HG02852 (cell line): Measurements from ENCODE around the gene SREBF1.

ENCODE experiments used
- ATAC-seq: cut with Tn5 transposase; IDR thresholded peaks from one replicate; pipeline ENCODE4 v1.9.1; 2021; ENCODE audit warnings: mild to moderate bottlenecking, moderate library complexity; ENCODE audit not compliant: unreplicated experiment

SREBF1 gene

GRCh38 chr17:17836818-17837379 is at the start of gene SREBF1:
SREBF1 (minus strand) TSS chr17:17836986; CDS start chr17:17836817, 169 bp downstream.
- ATAC-seq = peak; percentile 23

- ATAC-seq = no peak
Measured at GRCh38 chr17:17886226-17886625, 49.4 kb upstream of the SREBF1 start.

GRCh38 chr17:17884391-17885357 is 47.9 kb upstream of the SREBF1 start:
- no peak for ATAC-seq

DNA sequence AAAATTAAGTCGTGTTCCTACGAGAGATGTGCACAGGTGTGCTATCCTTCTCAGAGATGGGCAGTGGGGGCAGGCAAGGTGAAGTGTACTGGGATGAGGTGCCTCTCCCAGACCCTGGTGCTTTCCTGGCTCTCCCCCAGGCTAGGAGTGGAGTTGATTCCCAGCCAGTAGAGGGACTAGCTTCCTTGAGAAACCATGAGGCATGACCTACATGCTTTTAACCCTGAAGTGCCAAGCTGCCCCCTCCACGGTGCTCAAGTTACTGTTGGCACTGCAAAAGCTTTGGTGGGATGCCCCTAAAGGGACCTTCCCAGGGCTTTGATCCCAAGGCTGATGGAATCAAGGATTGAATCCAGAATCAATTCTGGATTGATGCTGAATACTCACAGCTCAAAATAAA is 47.0 kb upstream of the SREBF1 start:
- ATAC-seq = no peak

- no peak for ATAC-seq
Measured at GRCh38 chr17:17882082-17882581, 45.3 kb upstream of the SREBF1 start.

- no peak for ATAC-seq
Measured at GRCh38 chr17:17880577-17881196, 43.9 kb upstream of the SREBF1 start.

DNA sequence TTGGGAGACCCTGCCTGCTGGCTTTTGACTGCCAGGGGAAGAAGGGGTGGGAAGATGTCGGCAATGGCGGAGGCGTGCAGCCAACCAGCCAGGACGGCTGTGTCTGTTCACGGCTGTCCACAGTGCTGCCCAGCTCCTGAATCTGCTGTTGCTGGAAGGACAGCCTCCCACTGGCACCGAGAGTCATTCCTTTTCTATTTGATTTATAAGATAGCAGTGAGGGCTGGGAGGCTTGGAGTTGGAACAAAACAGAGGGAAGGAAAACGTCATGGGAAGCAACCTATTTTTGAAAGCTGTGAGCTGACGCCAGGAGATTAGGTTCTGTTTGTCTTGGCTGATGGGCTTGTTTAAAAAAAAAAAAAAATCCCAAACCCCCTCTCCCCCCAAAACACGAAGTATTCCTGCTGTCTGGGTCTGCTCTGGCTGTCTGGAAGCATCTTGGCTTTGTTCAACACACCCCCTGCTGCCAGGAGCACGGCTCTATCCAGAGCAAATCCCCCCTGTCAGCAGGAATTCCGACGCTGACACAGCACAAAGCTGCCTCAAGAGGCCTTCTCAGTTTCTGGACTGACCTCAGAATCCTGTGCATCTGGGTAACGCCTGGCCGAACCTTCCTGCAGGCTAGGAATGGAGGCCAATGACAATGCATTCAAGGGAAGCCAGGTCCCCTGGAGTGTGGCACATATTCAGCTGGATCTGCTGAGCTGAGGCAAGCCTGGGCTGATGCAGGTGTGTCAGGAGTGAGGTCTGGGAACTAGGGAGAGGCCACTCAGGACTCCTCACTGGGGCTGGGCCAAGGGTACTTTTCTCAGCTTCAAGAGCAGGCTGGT is 41.0 kb upstream of the SREBF1 start:
- no peak for ATAC-seq

DNA sequence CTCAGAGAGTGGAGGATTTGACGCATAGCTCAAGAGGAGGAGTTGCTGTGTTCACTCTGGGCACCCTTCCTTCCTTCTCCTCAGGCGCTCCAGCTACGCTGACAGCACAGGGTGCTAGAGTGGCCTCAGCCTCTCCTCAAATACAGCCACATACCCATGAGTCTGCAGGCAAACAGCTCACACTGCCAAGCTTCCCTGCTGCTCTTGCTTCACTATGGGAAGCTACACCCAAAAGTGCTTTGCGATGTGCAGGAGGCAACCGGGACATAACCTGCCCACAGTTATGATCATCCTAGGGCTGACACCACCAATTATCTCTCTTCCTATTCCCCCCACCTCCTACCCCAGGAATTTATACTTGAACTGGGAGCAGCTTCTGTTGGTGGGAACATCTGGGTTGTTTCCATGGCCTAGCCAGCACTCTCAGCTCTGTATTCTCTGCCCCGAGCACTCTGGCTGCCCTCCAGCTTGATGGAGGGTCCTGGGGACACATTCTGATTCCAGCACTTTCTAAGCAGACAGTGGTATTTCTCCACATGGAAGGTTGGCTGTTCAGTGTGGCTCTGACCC is 40.3 kb upstream of the SREBF1 start:
- no peak for ATAC-seq

DNA sequence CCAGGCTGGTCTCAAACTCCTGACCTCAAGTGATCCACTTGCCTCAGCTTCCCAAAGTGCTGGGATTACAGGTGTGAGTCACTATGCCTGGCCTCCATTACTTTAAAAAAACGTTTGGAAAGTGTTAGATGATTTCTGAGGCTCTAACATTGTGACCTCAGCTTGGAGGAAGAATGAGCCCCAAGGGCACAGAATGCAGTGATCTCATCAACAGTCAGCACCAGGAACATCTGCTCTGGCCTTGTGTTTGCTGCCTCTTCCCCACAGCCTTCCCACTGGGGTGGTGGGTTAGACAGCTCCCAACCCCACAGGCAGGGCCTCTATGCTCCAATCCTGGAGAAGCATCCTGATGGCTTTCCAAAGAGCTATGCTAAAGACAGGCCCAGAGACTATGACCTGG is 37.7 kb upstream of the SREBF1 start:
- no peak for ATAC-seq

- no peak for ATAC-seq
Measured at GRCh38 chr17:17873450-17873991, 36.7 kb upstream of the SREBF1 start.

- no peak for ATAC-seq
Measured at GRCh38 chr17:17872547-17873345, 36.0 kb upstream of the SREBF1 start.

DNA sequence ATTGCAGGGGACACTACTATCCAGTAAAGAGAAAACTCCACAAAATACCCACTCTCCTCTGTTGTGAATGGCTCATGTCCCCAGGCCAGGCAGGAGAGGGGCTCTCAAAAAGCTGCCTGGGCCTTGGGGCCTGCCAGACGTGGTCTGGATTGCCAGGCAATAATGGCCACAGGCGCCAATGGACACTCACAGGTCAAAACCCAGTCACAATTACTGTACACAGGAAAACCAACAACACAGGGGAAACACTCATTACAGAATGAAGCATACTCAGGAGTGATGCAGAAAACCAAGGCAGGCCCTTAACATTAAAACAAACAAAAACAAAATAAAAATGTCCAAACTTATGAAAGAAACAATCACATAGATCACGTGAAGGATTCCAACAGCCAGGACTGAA is 35.1 kb upstream of the SREBF1 start:
- no peak for ATAC-seq

DNA sequence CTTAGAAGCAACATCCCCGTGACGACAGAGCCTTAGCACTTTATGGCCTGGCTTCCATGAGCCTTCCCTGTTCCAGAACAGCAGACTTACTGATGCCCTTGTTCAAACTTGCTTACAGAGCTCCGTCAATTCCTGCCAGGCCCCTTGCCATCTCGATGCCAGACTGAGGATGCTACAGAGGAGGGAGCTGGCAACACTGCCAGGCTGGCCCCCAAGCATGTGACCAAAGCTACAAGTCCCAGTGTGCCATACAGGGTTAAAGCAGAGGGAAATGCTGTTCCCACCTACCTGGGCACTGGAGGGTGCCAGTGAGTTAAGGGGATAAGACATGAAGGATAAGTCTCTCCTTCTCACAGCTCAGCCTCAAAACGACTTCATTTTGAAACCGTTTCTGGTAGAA is 33.5 kb upstream of the SREBF1 start:
- no peak for ATAC-seq

DNA sequence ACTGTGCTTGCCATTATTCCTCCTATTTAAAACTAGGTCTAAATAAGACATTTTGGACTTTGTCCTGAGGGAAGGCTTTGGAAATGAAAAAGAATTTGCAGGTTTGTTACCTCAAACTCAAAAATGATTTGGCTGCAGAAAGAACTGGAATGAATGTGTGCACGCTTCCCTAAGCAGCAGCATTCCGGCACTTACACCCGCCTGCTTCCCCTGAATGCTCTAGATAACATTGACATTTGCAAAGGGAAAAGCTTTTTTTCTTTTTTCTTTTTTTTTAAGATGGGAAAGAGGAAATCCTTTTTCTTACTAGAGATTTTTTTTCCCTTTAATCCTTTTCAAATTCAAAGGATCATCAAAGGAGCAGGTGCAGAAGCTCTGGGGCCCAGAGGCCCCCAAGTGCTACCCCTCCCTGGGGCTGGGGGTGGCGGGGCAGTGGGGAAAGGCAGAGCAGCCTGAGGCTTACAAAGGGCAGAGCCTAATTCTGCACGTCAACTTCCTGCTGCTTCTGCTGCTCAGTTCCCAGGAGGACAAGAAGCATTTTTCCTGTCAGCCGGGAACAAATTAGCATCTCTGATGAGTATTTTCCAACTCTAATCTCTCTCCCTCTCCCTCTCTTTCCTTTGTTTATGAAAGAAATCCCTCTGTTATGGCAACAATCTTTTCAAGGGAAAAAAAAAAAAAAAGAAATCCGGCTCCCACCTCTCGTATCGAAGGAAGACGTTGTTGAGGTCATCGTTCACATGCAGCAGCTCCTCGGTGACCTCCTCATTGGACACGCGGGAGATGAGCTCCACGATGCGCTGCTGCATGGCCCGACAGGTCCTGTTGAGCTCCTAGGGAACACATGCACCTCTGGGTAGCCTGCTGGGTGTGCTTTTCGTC is 32.1 kb upstream of the SREBF1 start:
- no peak for ATAC-seq

GRCh38 chr17:17866897-17867296 is 30.1 kb upstream of the SREBF1 start:
- ATAC-seq = no peak

DNA sequence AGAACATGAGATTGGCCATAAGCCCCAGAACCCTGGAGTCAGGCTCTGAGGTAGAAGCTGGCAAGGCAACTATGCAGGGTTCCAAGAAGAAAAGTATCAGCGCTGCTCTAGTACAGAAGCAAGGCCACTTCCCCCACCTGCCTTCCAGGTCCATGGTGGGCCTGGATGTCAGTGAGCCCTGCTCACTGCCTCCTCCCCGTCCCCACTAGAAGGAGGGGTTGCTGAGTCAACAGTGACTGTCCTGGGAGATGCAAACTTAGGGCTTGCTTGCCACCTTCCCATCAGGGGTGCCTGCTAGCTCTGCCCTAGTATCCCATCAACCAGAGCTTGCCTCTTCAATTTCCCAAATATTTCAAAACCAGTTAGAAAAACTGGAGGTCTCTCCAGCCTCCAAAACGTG is 29.6 kb upstream of the SREBF1 start:
- no peak for ATAC-seq

DNA sequence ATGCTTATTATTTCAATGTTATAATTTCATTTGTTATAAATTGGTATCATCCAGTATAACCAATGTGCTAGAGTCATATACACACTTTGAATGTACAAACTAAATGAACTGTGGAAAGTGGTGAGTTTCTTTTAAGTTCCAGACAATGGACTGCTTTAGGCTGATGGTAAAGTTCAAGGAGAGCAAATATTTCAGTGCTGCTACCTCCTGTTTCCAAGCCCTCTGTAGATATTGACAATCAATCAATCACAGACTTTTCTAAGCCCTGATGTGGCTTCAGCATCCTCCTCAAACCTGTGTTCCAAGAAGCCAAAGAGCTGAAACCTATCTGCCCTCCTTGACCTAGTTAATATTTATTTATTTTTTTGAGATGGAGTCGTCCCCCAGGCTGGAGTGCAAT is 28.2 kb upstream of the SREBF1 start:
- ATAC-seq = no peak

DNA sequence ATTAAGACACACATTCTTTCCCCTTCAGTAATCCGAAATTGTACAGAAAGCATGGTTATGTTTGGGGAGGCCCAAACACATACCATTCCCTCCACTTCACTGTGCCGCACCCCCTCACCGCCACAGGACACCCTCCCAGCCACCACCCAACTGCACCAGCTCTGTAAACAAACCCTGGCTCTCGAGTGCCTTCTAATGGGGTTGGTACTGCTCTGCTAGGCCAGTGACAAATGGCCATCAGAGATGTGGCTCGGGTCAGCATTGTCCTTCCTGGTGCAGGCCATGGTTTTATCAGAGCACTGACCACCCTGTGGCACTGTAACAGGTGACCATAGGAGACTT is 24.0 kb upstream of the SREBF1 start:
- ATAC-seq = no peak
